GM10266 (cell line): ENCODE data around the gene ASB1.

Experiments used
- DNase-seq: peaks from one replicate; pipeline ENCODE4 v3.0.0; 2012; ENCODE audit errors: extremely low spot score
- CTCF ChIP-seq: IDR thresholded peaks from 2 replicates; pipeline ENCODE4 v1.5.1; 2012; ENCODE audit warnings: mild to moderate bottlenecking, low read depth; ENCODE audit not compliant: control insufficient read depth, insufficient read depth; ENCODE audit errors: missing control alignments

ASB1 gene

DNA sequence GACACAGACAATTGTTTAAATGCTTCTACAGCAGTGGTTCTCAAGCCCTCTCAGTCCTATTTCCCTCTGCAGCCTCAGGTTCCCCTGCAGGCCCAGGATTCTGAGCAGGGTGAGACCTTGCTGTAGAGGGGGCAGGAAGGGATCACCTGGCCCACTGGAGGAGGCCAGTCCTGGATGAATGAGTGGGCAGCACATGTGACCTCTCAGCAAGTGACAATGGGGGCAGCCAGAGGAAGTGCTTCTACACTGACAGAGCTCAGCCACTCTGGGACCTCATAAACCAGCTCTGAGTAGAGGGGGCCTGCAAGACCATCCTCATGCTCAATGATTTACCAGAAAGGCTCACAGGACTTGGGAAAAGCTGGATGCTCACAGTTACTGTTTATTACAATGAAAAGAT lies 63.2 kb downstream of the ASB1 start:
- no peak for TF ChIP-seq CTCF
- no peak for DNase-seq

- DNase-seq: no peak
- TF ChIP-seq CTCF: no peak
Observed at GRCh38 chr2:238492840-238493239, 66.1 kb downstream of the ASB1 start.

GRCh38 chr2:238493411-238493810 lies 66.7 kb downstream of the ASB1 start:
- no peak for DNase-seq
- no peak for TF ChIP-seq CTCF

- DNase-seq: no peak
- no peak for TF ChIP-seq CTCF
Observed at GRCh38 chr2:238493880-238494572, 67.3 kb downstream of the ASB1 start.

DNA sequence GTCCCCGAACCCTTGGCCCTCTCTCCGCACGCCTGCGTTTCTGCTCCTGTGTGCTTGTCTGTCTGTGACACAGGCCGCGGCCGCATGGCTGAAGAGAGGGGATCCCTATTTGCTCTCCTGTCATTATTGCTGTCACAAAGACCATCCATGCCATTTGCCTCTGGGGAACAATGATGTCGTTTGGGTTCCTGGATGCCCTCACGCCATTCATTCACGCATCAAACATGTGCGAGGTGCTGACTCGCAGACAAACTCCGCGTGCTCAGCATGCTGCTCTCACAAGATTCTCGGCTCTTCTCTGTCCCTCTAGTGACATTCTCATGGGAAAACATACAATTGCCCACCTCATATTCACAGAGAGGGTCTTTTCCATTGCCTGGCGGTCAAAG lies 67.8 kb downstream of the ASB1 start:
- no peak for TF ChIP-seq CTCF
- DNase-seq: no peak

DNA sequence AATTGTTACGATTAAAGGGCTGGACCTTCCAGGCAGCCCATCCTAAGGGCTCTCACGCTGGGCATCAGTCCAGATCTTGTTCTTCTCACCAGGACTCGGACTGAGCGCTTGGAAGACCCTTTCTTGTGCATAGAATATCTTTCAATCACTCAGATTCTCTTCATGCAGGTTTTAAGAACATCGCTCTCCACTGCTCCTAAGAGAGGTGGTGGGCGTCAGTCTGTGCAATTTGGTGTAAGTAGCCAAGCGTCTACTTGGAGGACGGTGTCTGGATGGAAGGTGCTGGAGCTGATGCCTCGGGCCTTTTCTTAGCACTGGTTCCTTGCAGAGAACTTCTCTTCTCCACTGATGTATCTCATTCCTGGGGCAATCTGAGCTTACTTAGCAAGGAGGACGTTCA lies 68.7 kb downstream of the ASB1 start:
- TF ChIP-seq CTCF: no peak
- DNase-seq: no peak

GRCh38 chr2:238496756-238497609 lies 70.3 kb downstream of the ASB1 start:
- no peak for DNase-seq
- TF ChIP-seq CTCF: no peak
